NT2/D1 (cell line): ENCODE data around the gene ESR2.
"Not testable (repeated sequence)": the region's sequence is repeated elsewhere in the genome, so short reads cannot be mapped to it uniquely, and the experiment has no call there.

Experiments
- DNase-seq: peaks from one replicate; pipeline ENCODE4 v3.0.0-alpha.2; 2011; ENCODE audit warnings: low read depth, low spot score
- H3K27me3 ChIP-seq: 2 replicates; pipeline ENCODE4 v1.6.0; 2011; ENCODE audit warnings: mild to moderate bottlenecking; ENCODE audit not compliant: insufficient read length, insufficient read depth
- H3K36me3 ChIP-seq: 2 replicates; pipeline ENCODE4 v1.6.1; 2011; ENCODE audit warnings: mild to moderate bottlenecking, low read length, mixed read lengths; ENCODE audit not compliant: insufficient read depth, insufficient read length
- H3K4me1 ChIP-seq: 2 replicates; pipeline ENCODE4 v1.5.1; 2011; ENCODE audit not compliant: insufficient read depth, insufficient read length
- H3K4me3 ChIP-seq: 2 replicates; pipeline ENCODE4 v1.5.1; 2011; ENCODE audit warnings: low read depth; ENCODE audit not compliant: insufficient read length
- H3K9ac ChIP-seq: 2 replicates; pipeline ENCODE4 v1.6.0; 2011; ENCODE audit warnings: low read depth; ENCODE audit not compliant: insufficient read length
- H3K9me3 ChIP-seq: 2 replicates; pipeline ENCODE4 v1.5.1; 2011; ENCODE audit warnings: mild to moderate bottlenecking, low read length; ENCODE audit not compliant: insufficient read depth
- SUZ12 ChIP-seq: IDR thresholded peaks from 2 replicates; pipeline ENCODE4 v1.6.1; 2011; ENCODE audit not compliant: insufficient read length, insufficient read depth; ENCODE audit errors: extremely low read depth
- YY1 ChIP-seq: IDR thresholded peaks from 2 replicates; pipeline ENCODE4 v1.6.1; 2011; ENCODE audit not compliant: insufficient read length, insufficient read depth
- ZNF274 ChIP-seq: IDR thresholded peaks from 2 replicates; pipeline ENCODE4 v1.6.1; 2011; ENCODE audit warnings: mild to moderate bottlenecking, low read depth, low read length

The ESR2 gene

GRCh38 chr14:64186231-64187129 lies 107.7 kb downstream of the ESR2 start:
- Histone ChIP-seq H3K36me3 (peaks cover 11% of the 10 kb centered on the region), H3K27me3 (no peaks in the 10 kb centered on the region), H3K9me3 (peaks cover 14% of the 10 kb centered on the region; the same call in 1 of the 2 replicates), H3K9ac (peak overlapping the region; percentile 70), H3K4me1 (no peaks in the 10 kb centered on the region), H3K4me3 (peak overlapping the region; percentile 50)
- TF ChIP-seq SUZ12 (no peak), ZNF274 (no peak), YY1 (no peak)
- DNase-seq, result peak; percentile 64

DNA sequence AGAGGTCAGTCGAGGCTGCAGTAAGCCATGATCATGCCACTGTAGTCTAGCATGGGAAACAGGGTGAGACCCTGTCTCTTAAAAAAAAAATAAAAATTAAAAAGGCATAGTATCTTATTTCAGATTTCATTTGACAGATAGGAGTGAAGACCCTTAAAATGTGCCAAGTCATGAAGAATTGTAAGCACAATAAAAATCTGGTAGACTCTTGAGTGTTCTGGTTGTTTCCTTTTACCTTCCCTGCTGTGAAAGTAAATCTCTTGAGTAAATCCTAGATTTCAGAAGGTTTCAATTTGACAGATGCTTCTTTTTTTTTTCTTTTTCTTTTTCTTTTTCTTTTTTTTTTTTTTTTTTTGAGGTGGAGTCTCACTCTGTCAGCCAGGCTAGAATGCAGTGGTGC lies 109.0 kb downstream of the ESR2 start:
- H3K4me3 ChIP-seq, result no peak overlapping the region
- peaks cover 8% of the 10 kb centered on the region for H3K36me3 ChIP-seq
- no peaks in the 10 kb centered on the region for H3K4me1 ChIP-seq
- no peak for DNase-seq
- TF ChIP-seq ZNF274 (no peak), YY1 (no peak), SUZ12 (no peak)
- no peak overlapping the region for H3K9ac ChIP-seq
- H3K9me3 ChIP-seq, result peaks cover 14% of the 10 kb centered on the region; the same call in 1 of the 2 replicates
- H3K27me3 ChIP-seq, result no peaks in the 10 kb centered on the region

- TF ChIP-seq YY1 (no peak), SUZ12 (no peak), ZNF274 (no peak)
- Histone ChIP-seq H3K4me3 (no peak overlapping the region), H3K4me1 (no peaks in the 10 kb centered on the region), H3K9me3 (peaks cover 14% of the 10 kb centered on the region; the same call in 1 of the 2 replicates), H3K27me3 (no peaks in the 10 kb centered on the region), H3K36me3 (no peaks in the 10 kb centered on the region), H3K9ac (no peak overlapping the region)
- no peak for DNase-seq
Measured at GRCh38 chr14:64184103-64184729, 110.0 kb downstream of the ESR2 start.

DNA sequence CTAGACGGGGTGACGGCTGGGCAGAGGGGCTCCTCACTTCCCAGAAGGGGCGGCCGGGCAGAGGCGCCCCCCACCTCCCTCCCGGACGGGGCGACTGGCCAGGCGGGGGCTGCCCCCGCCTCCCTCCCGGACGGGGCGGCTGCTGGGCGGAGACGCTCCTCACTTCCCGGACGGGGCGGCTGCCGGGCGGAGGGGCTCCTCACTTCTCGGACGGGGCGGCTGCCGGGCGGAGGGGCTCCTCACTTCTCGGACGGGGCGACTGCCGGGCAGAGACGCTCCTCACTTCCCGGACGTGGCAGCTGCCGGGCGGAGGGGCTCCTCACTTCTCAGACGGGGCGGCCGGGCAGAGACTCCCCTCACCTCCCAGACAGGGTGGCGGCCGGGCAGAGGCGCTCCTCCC lies 111.3 kb downstream of the ESR2 start:
- H3K9me3 ChIP-seq, result peaks cover 14% of the 10 kb centered on the region; the same call in 1 of the 2 replicates
- not testable (repeated sequence) for H3K9ac ChIP-seq, H3K4me3 ChIP-seq, H3K36me3 ChIP-seq, DNase-seq, H3K4me1 ChIP-seq, H3K27me3 ChIP-seq

DNA sequence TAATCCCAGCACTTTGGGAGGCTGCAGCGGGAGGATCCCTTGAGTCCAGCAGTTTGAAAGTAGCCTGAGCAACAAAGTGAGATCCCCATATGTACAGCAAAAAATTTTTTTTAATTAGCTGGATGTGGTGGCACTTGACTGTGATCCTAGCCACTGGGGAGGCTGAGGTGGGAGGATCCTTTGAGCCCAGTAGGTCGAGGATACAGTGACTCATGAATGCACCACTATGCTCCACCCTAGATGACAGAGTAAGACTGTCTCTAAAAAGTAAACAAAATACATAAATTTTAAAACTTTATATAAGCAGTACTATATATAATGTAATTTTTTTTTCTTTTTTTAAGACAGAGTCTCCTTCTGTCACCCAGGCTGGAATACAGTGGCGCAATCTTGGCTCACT lies 115.4 kb downstream of the ESR2 start:
- H3K4me3 ChIP-seq, result no peak overlapping the region
- H3K36me3 ChIP-seq, result no peaks in the 10 kb centered on the region
- no peaks in the 10 kb centered on the region for H3K4me1 ChIP-seq
- no peaks in the 10 kb centered on the region; the same call in 1 of the 2 replicates for H3K9me3 ChIP-seq
- no peak overlapping the region for H3K9ac ChIP-seq
- DNase-seq, result no peak
- TF ChIP-seq YY1 (no peak), ZNF274 (no peak), SUZ12 (no peak)
- no peaks in the 10 kb centered on the region for H3K27me3 ChIP-seq

DNA sequence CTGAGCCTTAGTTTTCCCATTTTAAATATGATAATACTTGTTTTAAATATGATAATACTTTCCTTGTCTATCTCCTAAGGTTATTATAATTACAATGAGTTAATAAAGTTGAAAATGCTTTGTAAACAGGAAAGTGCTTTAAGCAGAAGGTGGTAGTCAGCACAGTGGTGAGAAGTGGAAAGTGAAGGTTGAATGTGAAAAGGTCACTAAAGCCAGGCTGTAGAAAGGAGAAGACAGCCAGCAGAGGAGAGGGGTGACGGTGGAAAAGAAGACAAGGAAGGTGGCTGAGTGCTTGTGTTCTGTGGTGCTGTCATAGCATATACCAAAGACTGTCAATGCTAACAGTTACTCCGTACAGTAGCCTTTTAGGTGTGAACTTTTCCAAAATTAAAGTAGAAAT lies 117.8 kb downstream of the ESR2 start:
- TF ChIP-seq SUZ12 (no peak), YY1 (no peak), ZNF274 (no peak)
- H3K4me3 ChIP-seq, result no peak overlapping the region
- H3K27me3 ChIP-seq, result no peaks in the 10 kb centered on the region
- no peaks in the 10 kb centered on the region for H3K9me3 ChIP-seq
- H3K4me1 ChIP-seq, result no peaks in the 10 kb centered on the region
- H3K36me3 ChIP-seq, result no peaks in the 10 kb centered on the region
- H3K9ac ChIP-seq, result no peak overlapping the region
- DNase-seq, result no peak

DNA sequence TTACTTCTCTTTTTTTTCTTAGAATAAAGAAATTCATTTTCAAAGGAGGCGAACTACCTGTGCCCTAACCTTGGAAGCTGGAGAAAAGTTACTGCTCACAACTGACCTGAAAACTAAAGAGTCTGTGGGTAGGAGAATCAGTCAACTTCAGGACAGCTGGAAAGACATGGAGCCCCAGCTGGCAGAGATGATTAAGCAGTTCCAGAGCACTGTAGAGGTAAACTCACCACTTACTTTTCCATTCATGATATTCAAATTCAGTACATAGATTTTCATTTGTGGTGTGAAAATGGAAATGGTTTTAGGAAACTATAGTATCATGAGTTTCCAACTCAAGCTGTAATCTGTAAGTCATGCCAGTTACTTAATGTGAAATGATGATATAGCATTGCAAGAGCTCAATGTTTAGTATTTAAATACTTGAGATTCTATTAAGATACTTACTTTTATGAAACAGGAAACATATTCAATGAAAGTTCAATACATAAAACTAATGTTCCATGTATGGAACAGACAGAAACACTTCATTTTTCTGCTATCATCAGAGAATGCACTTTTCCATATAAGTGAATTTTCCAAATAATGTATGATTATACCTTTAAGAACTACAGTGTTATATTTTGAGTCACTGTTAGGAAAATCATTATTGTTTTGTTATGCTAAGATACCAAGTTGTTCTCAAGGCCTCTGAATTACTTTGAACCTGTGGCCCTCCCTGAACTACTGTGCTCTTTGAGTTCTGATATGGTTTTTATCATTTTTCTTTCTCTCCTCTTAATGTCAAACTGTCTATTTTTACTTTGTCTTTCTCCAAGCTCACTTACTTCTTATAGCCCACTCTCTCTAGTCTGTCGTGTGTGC lies 119.0 kb downstream of the ESR2 start:
- Histone ChIP-seq H3K9ac (no peak overlapping the region), H3K4me1 (no peaks in the 10 kb centered on the region), H3K4me3 (no peak overlapping the region), H3K27me3 (no peaks in the 10 kb centered on the region), H3K9me3 (no peaks in the 10 kb centered on the region), H3K36me3 (peaks cover 4% of the 10 kb centered on the region)
- no peak for DNase-seq
- no peak for TF ChIP-seq YY1
- TF ChIP-seq SUZ12, result no peak
- no peak for TF ChIP-seq ZNF274
